GM21447 (cell line): Measurements from ENCODE around the gene ADPRHL1.

Source experiments
- ATAC-seq: cut with Tn5 transposase; IDR thresholded peaks from one replicate; pipeline ENCODE4 v1.9.1; 2021; ENCODE audit not compliant: unreplicated experiment

ADPRHL1 gene

GRCh38 chr13:113417836-113418721 is 35.2 kb downstream of the ADPRHL1 start:
- ATAC-seq: no peak

GRCh38 chr13:113417008-113417751 is 36.1 kb downstream of the ADPRHL1 start:
- ATAC-seq: no peak

DNA sequence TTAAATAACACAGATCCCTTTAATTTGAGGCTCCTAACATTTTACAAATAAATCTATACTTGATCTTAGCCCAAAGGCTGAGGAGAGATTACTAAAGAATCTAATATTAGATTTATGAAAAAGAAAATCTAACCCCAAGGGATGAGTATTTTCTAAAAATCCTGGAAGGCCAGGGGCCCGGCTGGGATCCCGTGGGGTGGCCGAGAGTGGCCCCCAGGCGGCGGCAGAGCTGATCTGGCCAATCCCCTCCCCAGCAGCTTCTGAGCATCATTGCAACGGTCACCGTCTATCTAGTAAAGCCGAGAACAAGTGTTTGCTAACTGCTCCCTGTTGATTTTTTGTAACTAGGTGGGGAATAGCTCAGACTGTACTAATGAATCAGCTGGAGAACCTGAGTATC is 37.5 kb downstream of the ADPRHL1 start:
- no peak for ATAC-seq

DNA sequence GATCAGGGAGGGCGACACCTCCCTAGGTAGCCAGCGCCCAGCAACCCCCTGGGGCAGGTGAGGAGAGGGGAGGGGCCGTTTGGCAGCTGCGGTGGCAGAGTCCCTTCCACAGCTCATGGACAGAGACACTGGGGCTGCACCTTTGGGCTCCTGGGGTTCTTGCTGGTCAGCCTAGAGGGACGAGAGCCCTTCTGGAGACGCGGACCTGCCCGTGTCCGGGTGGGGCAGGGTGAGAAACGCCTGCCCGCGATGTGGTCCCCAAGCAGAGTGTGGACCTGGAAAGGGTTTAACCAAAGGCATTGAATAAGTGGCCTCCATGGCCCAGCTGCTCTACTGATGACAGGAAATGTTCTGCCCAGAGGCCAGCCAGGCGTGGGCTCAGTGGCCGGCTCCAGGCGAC is 38.3 kb downstream of the ADPRHL1 start:
- ATAC-seq: no peak

DNA sequence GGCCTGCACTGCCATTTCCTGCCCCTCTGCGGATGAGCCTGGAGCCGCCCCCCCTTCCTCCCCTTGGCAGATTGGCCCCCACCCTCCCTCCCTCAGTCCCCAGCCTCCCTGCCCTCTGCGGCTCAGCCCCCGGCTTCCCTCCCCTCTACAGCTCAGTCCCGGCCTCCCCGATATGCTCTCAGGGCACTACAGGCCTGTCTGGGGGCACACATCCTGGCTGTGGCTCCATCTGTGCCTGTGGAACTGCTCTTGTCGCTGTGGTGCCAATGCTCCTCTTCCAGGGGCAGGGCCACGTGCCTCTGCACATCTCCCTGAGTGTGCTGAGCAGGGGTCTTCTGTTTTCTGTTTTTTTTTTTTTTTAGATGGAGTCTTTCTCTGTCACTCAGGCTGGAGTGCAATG is 39.0 kb downstream of the ADPRHL1 start:
- ATAC-seq: no peak

- ATAC-seq: no peak
Observed at GRCh38 chr13:113413898-113414282, 39.4 kb downstream of the ADPRHL1 start.

DNA sequence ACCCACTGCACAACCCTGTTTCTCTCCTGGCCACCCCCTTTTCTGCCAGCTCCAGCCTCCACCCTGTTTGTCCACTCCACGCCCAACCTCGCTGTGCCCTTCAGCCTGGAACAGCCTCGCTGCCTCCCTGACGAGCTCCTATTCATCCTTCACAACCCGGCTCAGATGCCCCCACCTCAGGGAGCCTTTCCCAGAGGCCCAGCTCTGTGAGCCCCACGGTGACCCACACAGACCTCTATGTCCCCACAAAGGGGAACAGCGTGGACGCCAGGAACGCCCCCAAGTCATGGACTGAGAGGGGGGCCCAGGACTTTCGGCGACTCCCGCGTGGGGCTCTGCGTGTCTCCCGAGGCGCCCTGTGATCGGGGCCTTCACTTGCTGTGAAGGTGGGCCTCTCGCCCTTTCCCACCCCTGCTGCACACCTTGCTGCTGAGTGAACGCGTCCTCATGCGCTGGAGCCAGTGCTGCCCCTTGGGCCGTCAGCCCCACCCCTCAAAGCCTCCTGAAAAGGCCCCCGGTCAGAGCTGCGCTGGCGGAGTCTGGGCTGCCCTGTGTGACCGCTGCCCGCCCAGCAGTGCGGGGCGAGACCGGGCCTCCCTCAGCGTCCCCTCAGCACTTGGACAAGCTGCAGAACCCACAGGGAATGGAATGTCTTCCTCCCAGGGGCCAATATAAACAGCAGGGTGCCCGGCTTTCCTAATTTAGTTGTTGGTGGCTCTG is 40.0 kb downstream of the ADPRHL1 start:
- ATAC-seq: no peak

DNA sequence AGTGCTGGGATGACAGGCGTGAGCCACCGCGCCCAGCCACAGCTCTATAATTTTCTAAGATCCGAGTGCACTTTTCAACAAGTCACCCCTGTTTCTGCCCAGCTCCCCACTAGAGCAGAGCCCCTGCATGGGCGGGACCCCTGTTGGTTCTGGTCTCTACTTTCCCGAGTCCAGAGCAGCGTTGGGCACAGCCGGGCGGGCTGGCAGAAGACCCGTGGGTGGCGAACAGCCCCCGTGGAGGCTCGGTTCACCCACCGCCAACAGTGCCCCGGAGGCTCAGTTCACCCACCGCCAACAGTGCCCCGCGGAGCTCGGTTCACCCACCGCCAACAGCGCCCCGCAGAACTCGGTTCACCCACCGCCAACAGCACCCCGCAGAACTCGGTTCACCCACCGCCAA is 40.8 kb downstream of the ADPRHL1 start:
- no peak for ATAC-seq

GRCh38 chr13:113411216-113412023 is 41.9 kb downstream of the ADPRHL1 start:
- ATAC-seq: no peak

- no peak for ATAC-seq
Observed at GRCh38 chr13:113410472-113411201, 42.7 kb downstream of the ADPRHL1 start.

DNA sequence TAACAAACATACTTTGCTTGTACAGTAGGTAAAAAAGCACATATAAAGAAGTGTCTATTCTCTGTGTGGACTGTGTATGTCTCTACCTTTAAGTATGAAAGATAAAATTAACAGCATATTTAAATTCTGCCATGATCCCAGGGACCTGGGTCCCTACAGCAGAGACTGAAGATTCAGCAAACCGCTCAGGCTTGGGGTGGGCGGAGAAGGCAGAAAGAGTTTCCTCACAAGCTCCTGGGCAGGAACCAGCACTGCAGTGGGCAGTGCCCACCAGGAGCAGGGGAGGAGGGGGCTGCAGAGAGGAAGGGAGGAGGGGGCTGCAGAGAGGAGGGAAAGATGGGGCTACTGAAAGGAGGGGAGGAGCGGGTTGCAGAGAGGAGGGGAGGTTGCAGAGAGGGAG is 44.7 kb downstream of the ADPRHL1 start:
- no peak for ATAC-seq

- ATAC-seq: no peak
Observed at GRCh38 chr13:113407531-113408393, 45.5 kb downstream of the ADPRHL1 start.

DNA sequence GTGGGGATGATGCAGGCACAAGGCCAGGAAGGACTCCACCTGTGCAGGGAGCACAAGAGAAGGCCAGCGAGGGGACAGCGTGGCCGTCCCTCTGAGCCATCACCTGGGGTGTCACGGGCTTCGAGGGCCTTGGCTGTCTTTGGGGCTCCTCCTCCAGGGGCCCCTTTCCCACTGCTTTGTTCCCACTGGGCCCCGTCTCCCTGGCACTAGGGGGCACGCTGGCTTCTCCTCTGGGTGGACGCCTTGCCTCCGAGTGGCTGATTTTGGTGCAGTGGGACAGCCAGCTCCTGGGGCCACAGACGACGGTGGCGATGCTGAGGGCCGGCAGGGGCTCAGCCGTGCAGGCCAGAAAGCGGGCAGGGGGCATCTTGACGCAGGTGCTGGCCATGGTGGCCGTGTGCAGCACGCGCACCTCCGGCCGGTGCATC is 46.2 kb downstream of the ADPRHL1 start:
- ATAC-seq: no peak

GRCh38 chr13:113406321-113407102 is 46.8 kb downstream of the ADPRHL1 start:
- no peak for ATAC-seq

GRCh38 chr13:113405481-113406300 is 47.6 kb downstream of the ADPRHL1 start:
- no peak for ATAC-seq

- ATAC-seq: no peak
Observed at GRCh38 chr13:113404723-113405471, 48.4 kb downstream of the ADPRHL1 start.

GRCh38 chr13:113404366-113404722 is 48.9 kb downstream of the ADPRHL1 start:
- ATAC-seq: no peak
